SK-N-SH (cell line): ENCODE results near the gene TMEM164.

Experiments
- CHD2 ChIP-seq: fragments of 150-350 bp; IDR thresholded peaks from 2 replicates; pipeline ENCODE4 v1.6.1; 2018; ENCODE audit warnings: low read length; ENCODE audit not compliant: partially characterized antibody
- EP300 ChIP-seq, 2 experiments: IDR thresholded peaks; 2 replicates each; pipeline versions ENCODE4 v1.4.0 to v1.6.1; 2012; ENCODE audit warnings: borderline replicate concordance in 1 of 2, low read depth in 1 of 2, low read length in 1 of 2
- NRF1 ChIP-seq: IDR thresholded peaks from 2 replicates; pipeline ENCODE4 v1.6.1; 2012; ENCODE audit warnings: low read depth, mild to moderate bottlenecking, low read length
- POLR2AphosphoS5 ChIP-seq: IDR thresholded peaks from 2 replicates; pipeline ENCODE4 v1.6.1; 2012; ENCODE audit warnings: low read depth, low read length
- RFX5 ChIP-seq: IDR thresholded peaks from 2 replicates; pipeline ENCODE4 v1.6.1; 2012; ENCODE audit warnings: mild to moderate bottlenecking, improper control_type of control experiment, low read length
- YY1 ChIP-seq: IDR thresholded peaks from 2 replicates; pipeline ENCODE4 v1.4.0; 2012; ENCODE audit warnings: low read depth, mild to moderate bottlenecking
- TF ChIP-seq, protein P1 (sequence below): fragments of 200-600 bp; sonication (generic); IDR thresholded peaks from 2 replicates; pipeline ENCODE4 v1.6.1; 2017; ENCODE audit warnings: antibody characterized with exemption, mild to moderate bottlenecking, moderate library complexity

DNA sequence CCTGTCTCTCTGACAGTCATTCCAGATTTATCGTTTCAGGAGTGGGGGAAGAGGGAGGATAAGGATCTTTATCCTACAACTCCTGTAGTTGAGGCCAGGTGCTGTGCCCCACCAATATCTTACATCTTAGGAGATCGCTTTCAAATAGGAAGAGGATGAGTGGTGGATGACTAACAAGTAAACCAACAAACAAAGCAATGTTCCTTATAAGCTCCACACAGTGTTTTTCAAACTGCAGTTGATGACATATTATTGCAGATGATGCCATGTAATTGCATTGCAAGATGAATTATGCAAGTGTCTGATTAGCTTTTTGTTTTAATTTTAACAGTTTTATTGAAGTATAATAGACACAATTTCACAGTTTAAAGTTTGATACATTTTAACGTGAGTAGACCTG, 35.8 kb upstream of the TMEM164 start:
- TF ChIP-seq NRF1, result no peak
- TF ChIP-seq POLR2AphosphoS5, result no peak
- TF ChIP-seq YY1, result no peak
- TF ChIP-seq EP300 (IDR thresholded peaks at IDR 0.05; ENCODE audit: borderline replicate concordance in 1 of 2, low read depth in 1 of 2, low read length in 1 of 2), result no peak
- no peak for TF ChIP-seq RFX5
- TF ChIP-seq, protein P1, sequence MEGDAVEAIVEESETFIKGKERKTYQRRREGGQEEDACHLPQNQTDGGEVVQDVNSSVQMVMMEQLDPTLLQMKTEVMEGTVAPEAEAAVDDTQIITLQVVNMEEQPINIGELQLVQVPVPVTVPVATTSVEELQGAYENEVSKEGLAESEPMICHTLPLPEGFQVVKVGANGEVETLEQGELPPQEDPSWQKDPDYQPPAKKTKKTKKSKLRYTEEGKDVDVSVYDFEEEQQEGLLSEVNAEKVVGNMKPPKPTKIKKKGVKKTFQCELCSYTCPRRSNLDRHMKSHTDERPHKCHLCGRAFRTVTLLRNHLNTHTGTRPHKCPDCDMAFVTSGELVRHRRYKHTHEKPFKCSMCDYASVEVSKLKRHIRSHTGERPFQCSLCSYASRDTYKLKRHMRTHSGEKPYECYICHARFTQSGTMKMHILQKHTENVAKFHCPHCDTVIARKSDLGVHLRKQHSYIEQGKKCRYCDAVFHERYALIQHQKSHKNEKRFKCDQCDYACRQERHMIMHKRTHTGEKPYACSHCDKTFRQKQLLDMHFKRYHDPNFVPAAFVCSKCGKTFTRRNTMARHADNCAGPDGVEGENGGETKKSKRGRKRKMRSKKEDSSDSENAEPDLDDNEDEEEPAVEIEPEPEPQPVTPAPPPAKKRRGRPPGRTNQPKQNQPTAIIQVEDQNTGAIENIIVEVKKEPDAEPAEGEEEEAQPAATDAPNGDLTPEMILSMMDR, result no peak
- no peak for TF ChIP-seq CHD2
